Body of pancreas (tissue), 4 donors: ENCODE measurements around the gene GPR141. TPM values are rescaled to one million over a fixed set of nuclear protein-coding genes. Genes with fewer than 3 reads are reported as not detected.

Source experiments
- ATAC-seq: fragments of 150-250 bp; one replicate; pipeline ENCODE4 v1.9.1; 2016
- DNase-seq, 4 donors: peaks; one replicate each; pipeline ENCODE4 v3.0.0-alpha.2; 2019
- H3K27ac ChIP-seq, 4 donors: fragments of 200-600 bp; sonication (generic); 1 replicate in 3 of 4; 2 replicates in 1 of 4; pipeline versions ENCODE4 v1.5.1 to v1.6.1; 2016 to 2019; ENCODE audit warnings: mild to moderate bottlenecking in 1 of 4, mixed read lengths in 1 of 4, moderate library complexity in 1 of 4
- H3K27me3 ChIP-seq, 2 donors: fragments of 200-600 bp; sonication (generic); one replicate each; pipeline ENCODE4 v1.6.0; 2016; ENCODE audit warnings: mild to moderate bottlenecking in 1 of 2
- H3K36me3 ChIP-seq, 2 donors: fragments of 200-600 bp; sonication (generic); replicated peaks in 1 of 2; 2 replicates each; pipeline ENCODE4 v1.5.1; 2016; ENCODE audit warnings: low read depth in 2 of 2; ENCODE audit not compliant: insufficient read depth in 1 of 2
- H3K4me1 ChIP-seq: fragments of 200-600 bp; sonication (generic); one replicate; pipeline ENCODE4 v1.6.0; 2016
- H3K4me3 ChIP-seq, 2 donors: fragments of 200-600 bp; sonication (generic); 1 replicate in 1 of 2; 2 replicates in 1 of 2; pipeline ENCODE4 v1.5.1; 2016 to 2019
- H3K9me3 ChIP-seq, 3 donors: fragments of 200-600 bp; sonication (generic); 1 replicate in 2 of 3; 2 replicates in 1 of 3; pipeline ENCODE4 v1.5.1; 2016
- CTCF ChIP-seq, 7 experiments: fragments of 450-650 bp in 4 of 7; fragments of 200-600 bp in 3 of 7; sonication (generic) in 3 of 7; IDR thresholded peaks; one replicate each; pipeline ENCODE4 v1.5.1; 2016 to 2019; ENCODE audit warnings: antibody characterized with exemption in 7 of 7
- POLR2A ChIP-seq, 3 donors: fragments of 450-650 bp; IDR thresholded peaks; one replicate each; pipeline ENCODE4 v1.6.1; 2016; ENCODE audit warnings: antibody characterized with exemption in 3 of 3, mild to moderate bottlenecking in 2 of 3
- WGBS, 2 donors: methylation state at CpG; one replicate each; pipeline ENCODE4 v1.1.5; 2017; 5-methylcytosine and 5-hydroxymethylcytosine counted together
- intact Hi-C: fragments of 100-400 bp; cut with DNase I; formaldehyde crosslinking; loops from one replicate; pipeline ENCODE4 v1.15.1; 2023
- total RNA-seq, 2 donors: library from RNA; depleted of rRNA; stranded (reverse); fragments of >200 nt; gene quantifications; one replicate each; pipeline ENCODE4 v1.1.0, GENCODE V29; 2016

Gene GPR141
- total RNA-seq, 2 donors from 2014 or later: 6.3 TPM; not detected in 1

DNA sequence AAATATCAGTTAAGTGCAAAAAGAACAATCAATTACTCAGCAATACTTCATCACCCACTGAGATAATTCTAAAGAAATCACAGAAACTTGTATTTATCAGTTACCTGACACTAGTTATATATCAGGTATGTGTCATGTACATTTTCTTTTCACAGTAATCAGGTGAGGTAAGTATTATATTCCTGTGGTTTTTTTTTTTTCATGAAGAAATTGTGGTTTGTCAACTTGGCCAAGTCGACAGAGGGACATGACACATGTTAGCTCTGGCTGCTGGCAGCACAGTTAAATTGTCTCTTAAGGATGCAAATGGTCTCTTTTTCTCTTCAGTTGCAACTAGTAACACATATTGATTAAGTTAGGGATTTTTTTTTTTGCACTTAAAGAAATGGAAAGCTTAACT is 13.7 kb upstream of the GPR141 start:
- WGBS, 2 donors: 28% methylated on average over 1 of the region's 1 CpG
- intact Hi-C loops: no loop called here

GRCh38 chr7:37670436-37670835 is 13.1 kb upstream of the GPR141 start:
- Histone ChIP-seq H3K27me3 (no peaks in the 10 kb centered on the region), H3K27ac (no peak overlapping the region), H3K9me3 (no peaks in the 10 kb centered on the region), H3K4me1 (no peaks in the 10 kb centered on the region), H3K4me3 (no peak overlapping the region), H3K36me3 (no peaks in the 10 kb centered on the region)
- TF ChIP-seq POLR2A (IDR thresholded peaks at IDR 0.05) (no peak), CTCF (IDR thresholded peaks at IDR 0.05) (no peak)
- 54 to 58% methylated on average over 1 of the region's 1 CpG for WGBS, 2 donors
- intact Hi-C loops: no loop called here
- DNase-seq (no peak), ATAC-seq (no peak)

More for the DNA sequence above, 13.7 kb upstream of the GPR141 start:
- TF ChIP-seq CTCF (IDR thresholded peaks at IDR 0.05) (no peak), POLR2A (IDR thresholded peaks at IDR 0.05) (no peak)
- ATAC-seq: no peak
- DNase-seq: no peak
- Histone ChIP-seq H3K36me3 (no peaks in the 10 kb centered on the region), H3K27ac (no peak overlapping the region), H3K4me3 (no peak overlapping the region), H3K27me3 (no peaks in the 10 kb centered on the region), H3K9me3 (no peaks in the 10 kb centered on the region), H3K4me1 (no peaks in the 10 kb centered on the region)

DNA sequence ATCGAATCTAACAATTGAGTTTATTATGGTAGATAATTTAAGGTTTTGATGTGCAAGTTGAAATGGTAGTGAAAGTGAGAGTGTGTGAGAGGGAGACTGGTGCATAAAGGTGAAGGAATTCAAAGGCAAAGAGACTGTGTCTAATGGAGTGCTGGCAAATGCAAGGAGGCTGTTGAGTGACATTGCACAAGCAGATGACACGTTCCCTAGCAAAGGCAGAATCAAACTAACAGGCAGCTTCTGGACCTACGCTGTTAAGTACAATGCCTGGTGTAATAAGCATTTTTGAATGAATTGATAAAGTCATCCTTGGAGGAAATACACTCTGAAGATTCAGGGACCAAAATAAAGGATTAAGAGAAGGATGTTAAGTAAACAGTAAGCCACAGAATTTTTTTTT is 11.7 kb upstream of the GPR141 start:
- no peak overlapping the region for H3K27ac ChIP-seq
- no peak overlapping the region for H3K4me3 ChIP-seq
- DNase-seq: no peak
- H3K36me3 ChIP-seq: no peaks in the 10 kb centered on the region
- TF ChIP-seq CTCF (IDR thresholded peaks at IDR 0.05) (no peak), POLR2A (IDR thresholded peaks at IDR 0.05) (no peak)
- intact Hi-C loops: no loop called here
- H3K27me3 ChIP-seq: no peaks in the 10 kb centered on the region
- WGBS, 2 donors: 58 to 69% methylated on average over 3 of the region's 3 CpGs
- ATAC-seq: no peak
- H3K4me1 ChIP-seq: no peaks in the 10 kb centered on the region
- no peaks in the 10 kb centered on the region for H3K9me3 ChIP-seq

GRCh38 chr7:37672926-37673325 is 10.6 kb upstream of the GPR141 start:
- ATAC-seq: no peak
- intact Hi-C loops: no loop called here
- Histone ChIP-seq H3K4me3 (no peak overlapping the region), H3K4me1 (no peaks in the 10 kb centered on the region), H3K27ac (no peak overlapping the region), H3K9me3 (no peaks in the 10 kb centered on the region), H3K27me3 (no peaks in the 10 kb centered on the region), H3K36me3 (no peaks in the 10 kb centered on the region)
- TF ChIP-seq CTCF (IDR thresholded peaks at IDR 0.05) (no peak), POLR2A (IDR thresholded peaks at IDR 0.05) (no peak)
- WGBS, 2 donors: 38 to 58% methylated on average over 3 of the region's 3 CpGs
- DNase-seq: no peak

GRCh38 chr7:37673523-37673922 is 10.0 kb upstream of the GPR141 start:
- Histone ChIP-seq H3K4me3 (no peak overlapping the region), H3K9me3 (no peaks in the 10 kb centered on the region), H3K27ac (no peak overlapping the region), H3K4me1 (no peaks in the 10 kb centered on the region), H3K36me3 (no peaks in the 10 kb centered on the region), H3K27me3 (no peaks in the 10 kb centered on the region)
- intact Hi-C loops: no loop called here
- no peak for ATAC-seq
- DNase-seq: no peak
- no peak for TF ChIP-seq POLR2A (IDR thresholded peaks at IDR 0.05)
- no peak for TF ChIP-seq CTCF (IDR thresholded peaks at IDR 0.05)
- WGBS, 2 donors: 47 to 71% methylated on average over 1 of the region's 1 CpG
